ENCODE results near the gene GULP1.

DNA sequence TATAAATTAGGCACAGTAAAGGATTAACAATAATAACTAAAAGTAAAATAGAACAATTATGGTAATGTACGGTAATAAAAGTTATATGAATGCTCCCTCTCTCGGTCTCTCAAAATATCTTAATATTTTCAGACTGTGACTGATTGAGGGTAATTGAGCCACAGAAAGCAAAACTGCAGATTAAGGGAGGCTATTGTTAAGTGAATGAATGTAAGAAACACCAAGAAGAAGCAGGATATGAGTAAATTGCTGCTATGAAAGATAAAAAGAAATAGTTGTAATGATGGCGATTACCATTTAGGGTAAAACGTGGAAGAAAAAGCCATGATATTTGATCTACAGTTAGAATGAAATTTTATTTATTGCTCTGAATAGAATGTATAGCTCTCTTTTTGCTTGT, 24.1 kb downstream of the GULP1 start:
- TF ChIP-seq, protein P1, sequence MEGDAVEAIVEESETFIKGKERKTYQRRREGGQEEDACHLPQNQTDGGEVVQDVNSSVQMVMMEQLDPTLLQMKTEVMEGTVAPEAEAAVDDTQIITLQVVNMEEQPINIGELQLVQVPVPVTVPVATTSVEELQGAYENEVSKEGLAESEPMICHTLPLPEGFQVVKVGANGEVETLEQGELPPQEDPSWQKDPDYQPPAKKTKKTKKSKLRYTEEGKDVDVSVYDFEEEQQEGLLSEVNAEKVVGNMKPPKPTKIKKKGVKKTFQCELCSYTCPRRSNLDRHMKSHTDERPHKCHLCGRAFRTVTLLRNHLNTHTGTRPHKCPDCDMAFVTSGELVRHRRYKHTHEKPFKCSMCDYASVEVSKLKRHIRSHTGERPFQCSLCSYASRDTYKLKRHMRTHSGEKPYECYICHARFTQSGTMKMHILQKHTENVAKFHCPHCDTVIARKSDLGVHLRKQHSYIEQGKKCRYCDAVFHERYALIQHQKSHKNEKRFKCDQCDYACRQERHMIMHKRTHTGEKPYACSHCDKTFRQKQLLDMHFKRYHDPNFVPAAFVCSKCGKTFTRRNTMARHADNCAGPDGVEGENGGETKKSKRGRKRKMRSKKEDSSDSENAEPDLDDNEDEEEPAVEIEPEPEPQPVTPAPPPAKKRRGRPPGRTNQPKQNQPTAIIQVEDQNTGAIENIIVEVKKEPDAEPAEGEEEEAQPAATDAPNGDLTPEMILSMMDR (IDR thresholded peaks at IDR 0.05): no peak
- no peak for TF ChIP-seq POLR2A (IDR thresholded peaks at IDR 0.05)
